Fibroblast of lung (primary cell): ENCODE measurements around the gene STK11. TPM values are rescaled to one million over a fixed set of nuclear protein-coding genes. Genes with fewer than 3 reads are reported as not detected.

Experiments
- DNase-seq, 2 donors: peaks; one replicate each; pipeline versions ENCODE4 v3.0.0 to v3.0.0-alpha.2; 2010; ENCODE audit warnings: low read depth in 2 of 2
- H2AFZ ChIP-seq: 2 replicates; pipeline ENCODE4 v1.5.1; 2012; ENCODE audit warnings: low read length, control low read depth, inconsistent platforms
- H3K27ac ChIP-seq: 2 replicates; pipeline ENCODE4 v1.5.1; 2011; ENCODE audit warnings: low read length, control low read depth; ENCODE audit not compliant: insufficient read depth
- H3K27me3 ChIP-seq: 2 replicates; pipeline ENCODE4 v1.5.1; 2011; ENCODE audit warnings: mild to moderate bottlenecking, low read length; ENCODE audit not compliant: control insufficient read depth, insufficient read depth
- H3K36me3 ChIP-seq: 2 replicates; pipeline ENCODE4 v1.5.1; 2011; ENCODE audit warnings: low read length; ENCODE audit not compliant: control insufficient read depth, insufficient read depth
- H3K4me1 ChIP-seq: 2 replicates; pipeline ENCODE4 v1.5.1; 2011; ENCODE audit warnings: low read length; ENCODE audit not compliant: control insufficient read depth, insufficient read depth; ENCODE audit errors: extremely low read depth
- H3K4me2 ChIP-seq: 2 replicates; pipeline ENCODE4 v1.5.1; 2011; ENCODE audit warnings: low read length, control low read depth; ENCODE audit not compliant: insufficient read depth; ENCODE audit errors: extremely low read depth
- H3K4me3 ChIP-seq, 4 experiments: fragments of 200-600 bp in 1 of 4; sonication (generic) in 1 of 4; replicated peaks in 1 of 4; 2 replicates each; pipeline ENCODE4 v1.5.1; 2011 to 2016; ENCODE audit warnings: low read length in 4 of 4, low read depth in 3 of 4, mild to moderate bottlenecking in 3 of 4, control low read depth in 2 of 4, inconsistent platforms in 1 of 4, mixed read lengths in 1 of 4; ENCODE audit not compliant: insufficient read depth in 1 of 4; ENCODE audit errors: control extremely low read depth in 1 of 4
- H3K79me2 ChIP-seq: 2 replicates; pipeline ENCODE4 v1.5.1; 2012; ENCODE audit warnings: mild to moderate bottlenecking, low read length, inconsistent platforms; ENCODE audit not compliant: control insufficient read depth, insufficient read depth
- H3K9ac ChIP-seq: 2 replicates; pipeline ENCODE4 v1.5.1; 2011; ENCODE audit warnings: mild to moderate bottlenecking, low read length, control low read depth; ENCODE audit not compliant: insufficient read depth
- H3K9me3 ChIP-seq: 2 replicates; pipeline ENCODE4 v1.5.1; 2012; ENCODE audit warnings: low read depth, low read length; ENCODE audit not compliant: control insufficient read depth, insufficient read depth
- H4K20me1 ChIP-seq: 2 replicates; pipeline ENCODE4 v1.5.1; 2011; ENCODE audit warnings: low read length; ENCODE audit not compliant: control insufficient read depth, insufficient read depth; ENCODE audit errors: extremely low read depth
- EZH2 ChIP-seq: IDR thresholded peaks from 2 replicates; pipeline ENCODE4 v1.5.1; 2012; ENCODE audit warnings: low read length, control low read depth, mild to moderate bottlenecking; ENCODE audit errors: missing control alignments
- polyA plus RNA-seq, 2 donors: library from polyadenylated mRNA; depleted of rRNA in 1 of 2; stranded (reverse) in 1 of 2; unstranded in 1 of 2; fragments of >200 nt; gene quantifications; 2 replicates each; pipeline ENCODE4 v1.2.1, GENCODE V29; 2011 to 2012; ENCODE audit warnings: missing spikeins in 1 of 2
- total RNA-seq: library from RNA; depleted of rRNA; stranded (reverse); fragments of >200 nt; gene quantifications from 2 replicates; pipeline ENCODE4 v1.2.1, GENCODE V29; 2014
- TF ChIP-seq, protein P1 (sequence below), 2 donors: IDR thresholded peaks in 1 of 2; conservative IDR thresholded peaks in 1 of 2; 1 replicate in 1 of 2; 2 replicates in 1 of 2; pipeline ENCODE4 v1.5.1; 2011 to 2012; ENCODE audit warnings: low read length in 2 of 2, control low read depth in 1 of 2, inconsistent platforms in 1 of 2, low read depth in 1 of 2, mild to moderate bottlenecking in 1 of 2

STK11 gene
- total and polyA plus RNA-seq, 2 donors (not counting 1 experiment from before 2014, with no cell fraction given) = 23.7 to 96.6 TPM

DNA sequence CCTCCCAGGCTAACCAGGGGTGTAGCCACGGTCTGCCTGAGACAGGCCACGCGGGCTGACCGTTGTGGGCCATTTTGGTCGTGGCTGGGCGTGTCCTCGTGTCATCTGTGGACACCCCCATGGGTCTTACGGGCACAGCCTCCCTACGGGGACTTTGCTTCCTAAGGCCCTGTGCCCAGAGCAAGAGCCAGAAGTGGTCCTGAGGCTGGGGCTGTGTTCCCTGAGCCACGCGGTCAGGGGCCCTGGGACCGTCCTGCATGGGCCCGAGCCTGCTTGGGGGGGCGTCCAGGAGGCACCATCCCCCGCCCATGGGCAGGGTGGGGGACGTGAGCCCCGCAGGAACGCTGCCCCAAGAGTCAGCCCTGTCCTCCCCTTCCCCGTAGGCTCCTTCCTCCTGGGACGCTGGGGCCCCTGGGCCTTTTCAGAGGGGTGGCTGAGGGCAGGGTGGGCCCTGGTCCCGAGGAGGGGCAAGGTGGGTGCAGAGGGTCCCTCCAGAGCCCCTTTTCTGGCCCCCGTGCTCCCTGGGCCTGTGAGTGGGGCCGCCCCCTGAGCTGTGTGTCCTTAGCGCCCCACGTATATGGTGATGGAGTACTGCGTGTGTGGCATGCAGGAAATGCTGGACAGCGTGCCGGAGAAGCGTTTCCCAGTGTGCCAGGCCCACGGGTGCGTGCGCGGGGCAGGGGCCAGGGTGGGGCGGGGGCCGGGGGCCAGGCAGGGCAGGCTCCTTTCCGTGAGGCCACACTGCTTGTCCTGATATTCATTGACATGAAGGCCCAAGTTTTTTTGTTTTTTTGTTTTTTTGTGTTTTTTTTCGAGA, 13.4 kb downstream of the STK11 start:
- peak overlapping the region; percentile 38 for H3K27ac ChIP-seq
- peaks cover 42% of the 10 kb centered on the region for H3K79me2 ChIP-seq
- H3K4me1 ChIP-seq = peaks cover 20% of the 10 kb centered on the region
- peaks cover 26% of the 10 kb centered on the region for H3K36me3 ChIP-seq
- no peak overlapping the region for H3K4me2 ChIP-seq
- no peaks in the 10 kb centered on the region for H3K9me3 ChIP-seq
- H2AFZ ChIP-seq = no peak overlapping the region
- H3K27me3 ChIP-seq = no peaks in the 10 kb centered on the region
- H4K20me1 ChIP-seq = no peaks in the 10 kb centered on the region
- TF ChIP-seq, protein P1, sequence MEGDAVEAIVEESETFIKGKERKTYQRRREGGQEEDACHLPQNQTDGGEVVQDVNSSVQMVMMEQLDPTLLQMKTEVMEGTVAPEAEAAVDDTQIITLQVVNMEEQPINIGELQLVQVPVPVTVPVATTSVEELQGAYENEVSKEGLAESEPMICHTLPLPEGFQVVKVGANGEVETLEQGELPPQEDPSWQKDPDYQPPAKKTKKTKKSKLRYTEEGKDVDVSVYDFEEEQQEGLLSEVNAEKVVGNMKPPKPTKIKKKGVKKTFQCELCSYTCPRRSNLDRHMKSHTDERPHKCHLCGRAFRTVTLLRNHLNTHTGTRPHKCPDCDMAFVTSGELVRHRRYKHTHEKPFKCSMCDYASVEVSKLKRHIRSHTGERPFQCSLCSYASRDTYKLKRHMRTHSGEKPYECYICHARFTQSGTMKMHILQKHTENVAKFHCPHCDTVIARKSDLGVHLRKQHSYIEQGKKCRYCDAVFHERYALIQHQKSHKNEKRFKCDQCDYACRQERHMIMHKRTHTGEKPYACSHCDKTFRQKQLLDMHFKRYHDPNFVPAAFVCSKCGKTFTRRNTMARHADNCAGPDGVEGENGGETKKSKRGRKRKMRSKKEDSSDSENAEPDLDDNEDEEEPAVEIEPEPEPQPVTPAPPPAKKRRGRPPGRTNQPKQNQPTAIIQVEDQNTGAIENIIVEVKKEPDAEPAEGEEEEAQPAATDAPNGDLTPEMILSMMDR (conservative IDR thresholded peaks at IDR 0.05 in 1 of 2, IDR thresholded peaks at IDR 0.05 in 1 of 2; ENCODE audit: low read depth in 1 of 2, low read length in 2 of 2) = no peak
- no peak for TF ChIP-seq EZH2
- peak overlapping the region; percentile 11 for H3K9ac ChIP-seq
- no peak overlapping the region for H3K4me3 ChIP-seq
- DNase-seq = no peak

DNA sequence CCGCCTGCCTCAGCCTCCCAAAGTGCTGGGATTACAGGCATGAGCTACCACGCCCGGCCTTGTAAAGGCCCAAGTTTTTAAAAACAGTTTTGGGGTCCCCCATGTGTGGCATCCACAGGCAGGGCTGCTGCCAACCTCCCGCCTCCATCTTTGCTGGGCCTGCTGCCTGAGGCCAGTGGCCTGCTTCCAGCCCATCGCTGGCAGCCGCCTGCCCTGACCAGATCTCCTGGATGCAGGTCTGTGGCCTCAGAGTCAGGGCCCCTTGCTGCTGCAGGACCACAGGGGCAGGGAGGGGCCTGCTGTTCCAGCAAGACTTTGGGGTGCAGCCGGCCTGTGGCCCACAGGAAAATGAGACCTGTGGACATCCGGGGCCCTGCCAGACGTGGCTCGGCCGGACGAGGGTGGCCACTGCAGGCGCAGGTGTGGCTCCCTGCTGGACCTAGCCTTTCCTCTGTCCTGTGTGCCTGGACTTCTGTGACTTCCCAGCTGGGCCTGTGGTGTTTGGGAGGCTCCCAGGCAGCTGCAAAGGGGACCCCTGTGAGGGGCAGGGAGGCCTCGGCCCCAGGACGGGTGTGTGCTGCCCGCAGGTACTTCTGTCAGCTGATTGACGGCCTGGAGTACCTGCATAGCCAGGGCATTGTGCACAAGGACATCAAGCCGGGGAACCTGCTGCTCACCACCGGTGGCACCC, 14.4 kb downstream of the STK11 start:
- Histone ChIP-seq H3K36me3 (peaks cover 28% of the 10 kb centered on the region), H3K27me3 (no peaks in the 10 kb centered on the region), H3K4me3 (no peak overlapping the region), H3K27ac (no peak overlapping the region), H3K4me2 (no peak overlapping the region), H3K79me2 (peaks cover 33% of the 10 kb centered on the region), H2AFZ (no peak overlapping the region), H3K4me1 (peaks cover 10% of the 10 kb centered on the region), H3K9me3 (no peaks in the 10 kb centered on the region), H3K9ac (no peak overlapping the region), H4K20me1 (no peaks in the 10 kb centered on the region)
- TF ChIP-seq, protein P1 (conservative IDR thresholded peaks at IDR 0.05 in 1 of 2, IDR thresholded peaks at IDR 0.05 in 1 of 2; ENCODE audit: low read depth in 1 of 2, low read length in 2 of 2) = no peak
- no peak for TF ChIP-seq EZH2
- no peak for DNase-seq

DNA sequence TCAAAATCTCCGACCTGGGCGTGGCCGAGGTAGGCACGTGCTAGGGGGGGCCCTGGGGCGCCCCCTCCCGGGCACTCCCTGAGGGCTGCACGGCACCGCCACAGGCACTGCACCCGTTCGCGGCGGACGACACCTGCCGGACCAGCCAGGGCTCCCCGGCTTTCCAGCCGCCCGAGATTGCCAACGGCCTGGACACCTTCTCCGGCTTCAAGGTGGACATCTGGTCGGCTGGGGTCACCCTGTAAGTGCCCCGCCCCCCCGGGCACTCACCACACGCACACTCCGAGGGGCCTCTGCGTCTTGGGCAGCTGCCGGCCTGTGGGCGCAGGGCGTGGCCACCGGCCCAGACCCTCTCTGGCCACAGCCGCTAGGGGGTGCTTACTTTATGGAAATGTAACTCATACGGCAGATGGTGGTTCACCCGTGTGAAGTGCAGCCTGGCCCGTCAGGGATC, 14.9 kb downstream of the STK11 start:
- no peak overlapping the region for H3K9ac ChIP-seq
- DNase-seq = no peak
- no peaks in the 10 kb centered on the region for H3K9me3 ChIP-seq
- peaks cover 28% of the 10 kb centered on the region for H3K36me3 ChIP-seq
- no peak overlapping the region for H2AFZ ChIP-seq
- H3K4me3 ChIP-seq = no peak overlapping the region
- no peaks in the 10 kb centered on the region for H3K27me3 ChIP-seq
- peaks cover 27% of the 10 kb centered on the region for H3K79me2 ChIP-seq
- no peak overlapping the region for H3K27ac ChIP-seq
- H3K4me1 ChIP-seq = peaks cover 5% of the 10 kb centered on the region
- no peaks in the 10 kb centered on the region for H4K20me1 ChIP-seq
- H3K4me2 ChIP-seq = no peak overlapping the region
- no peak for TF ChIP-seq EZH2
- TF ChIP-seq, protein P1 (conservative IDR thresholded peaks at IDR 0.05 in 1 of 2, IDR thresholded peaks at IDR 0.05 in 1 of 2; ENCODE audit: low read depth in 1 of 2, low read length in 2 of 2) = no peak
